ENCODE measurements around the gene CDPF1. TPM values are rescaled to one million over a fixed set of nuclear protein-coding genes. Genes with fewer than 3 reads are reported as not detected.

The CDPF1 gene
- total and polyA plus RNA-seq, 2 of the 13 experiments (the other 11 are each of a cell fraction or from before 2014, with no cell fraction given) = 5.2 to 8.1 TPM

DNA sequence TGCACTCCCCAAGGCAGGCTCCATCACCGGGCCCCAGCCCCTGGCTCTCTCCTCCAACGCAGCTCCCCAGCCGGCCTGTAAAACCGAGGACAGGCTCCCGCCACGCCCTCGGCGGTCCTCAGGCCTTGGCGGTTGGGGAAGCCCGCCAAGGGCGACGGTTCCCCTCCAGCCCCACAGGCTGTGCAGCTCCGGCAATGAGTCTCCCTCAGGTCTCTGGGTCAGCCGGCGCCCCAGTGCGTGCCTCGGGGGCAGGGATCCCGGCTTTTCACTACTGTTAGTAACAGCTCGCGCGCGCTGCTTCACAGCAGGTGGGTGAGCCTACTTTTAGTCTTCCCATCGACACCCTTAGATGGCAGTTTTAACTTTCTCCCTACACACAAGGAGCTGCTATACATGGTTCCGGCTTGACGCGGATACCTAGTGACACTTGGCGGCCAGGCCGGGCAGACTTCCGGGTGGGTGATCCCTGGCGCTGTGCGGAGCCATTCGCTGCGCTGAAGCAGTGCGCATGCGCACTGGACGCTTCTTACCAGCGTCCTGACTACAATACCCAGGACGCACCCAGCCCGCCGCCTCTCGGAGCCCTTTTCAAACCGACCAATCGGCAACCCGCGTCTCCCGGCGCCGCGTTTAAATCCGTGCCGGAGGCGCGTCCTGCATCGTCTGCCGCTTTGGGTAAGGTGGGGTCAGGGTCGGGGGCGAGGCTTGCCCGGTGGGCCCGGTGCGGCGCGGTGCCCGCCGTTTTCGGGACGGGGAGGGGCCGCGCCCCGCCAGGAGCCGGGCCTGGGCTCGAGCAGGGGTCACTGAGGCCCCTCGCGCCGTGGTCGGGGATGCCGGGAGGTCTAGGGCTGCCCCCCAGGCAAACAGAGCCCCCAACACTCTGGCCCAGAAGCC is 46.4 kb upstream of the CDPF1 start, which contains the start of gene GTSE1 (continued):
- TF ChIP-seq, protein P1, sequence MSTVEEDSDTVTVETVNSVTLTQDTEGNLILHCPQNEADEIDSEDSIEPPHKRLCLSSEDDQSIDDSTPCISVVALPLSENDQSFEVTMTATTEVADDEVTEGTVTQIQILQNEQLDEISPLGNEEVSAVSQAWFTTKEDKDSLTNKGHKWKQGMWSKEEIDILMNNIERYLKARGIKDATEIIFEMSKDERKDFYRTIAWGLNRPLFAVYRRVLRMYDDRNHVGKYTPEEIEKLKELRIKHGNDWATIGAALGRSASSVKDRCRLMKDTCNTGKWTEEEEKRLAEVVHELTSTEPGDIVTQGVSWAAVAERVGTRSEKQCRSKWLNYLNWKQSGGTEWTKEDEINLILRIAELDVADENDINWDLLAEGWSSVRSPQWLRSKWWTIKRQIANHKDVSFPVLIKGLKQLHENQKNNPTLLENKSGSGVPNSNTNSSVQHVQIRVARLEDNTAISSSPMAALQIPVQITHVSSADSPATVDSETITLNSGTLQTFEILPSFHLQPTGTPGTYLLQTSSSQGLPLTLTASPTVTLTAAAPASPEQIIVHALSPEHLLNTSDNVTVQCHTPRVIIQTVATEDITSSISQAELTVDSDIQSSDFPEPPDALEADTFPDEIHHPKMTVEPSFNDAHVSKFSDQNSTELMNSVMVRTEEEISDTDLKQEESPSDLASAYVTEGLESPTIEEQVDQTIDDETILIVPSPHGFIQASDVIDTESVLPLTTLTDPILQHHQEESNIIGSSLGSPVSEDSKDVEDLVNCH (CRISPR knock-in tag; IDR thresholded peaks at IDR 0.05) = 0 out of 2 replicates have a peak, but pooled peaks have one; percentile 16
- TF ChIP-seq ETS1 (CRISPR knock-in tag; IDR thresholded peaks at IDR 0.05) (0 out of 2 replicates have a peak, but pooled peaks have one; percentile 52), KDM3A (CRISPR knock-in tag; IDR thresholded peaks at IDR 0.05; ENCODE audit: low read depth) (no peak), POLR2A (IDR thresholded peaks at IDR 0.05; ENCODE audit: insufficient read depth in 1 of 2, low read depth in 2 of 2, low read length in 2 of 2) (peak; percentile 43 to 49; a peak in 3 of 4 replicates), GMEB2 (CRISPR knock-in tag; IDR thresholded peaks at IDR 0.05; ENCODE audit: low read depth) (peak; percentile 59; the same call in 1 of the 2 replicates), FOXP4 (CRISPR knock-in tag; IDR thresholded peaks at IDR 0.05) (peak; percentile 27; the same call in 1 of the 2 replicates), THAP9 (CRISPR knock-in tag; IDR thresholded peaks at IDR 0.05; ENCODE audit: borderline replicate concordance) (peak; percentile 43; the same call in 1 of the 2 replicates), ZSCAN5A (CRISPR knock-in tag; IDR thresholded peaks at IDR 0.05; ENCODE audit: borderline replicate concordance) (peak; percentile 75), ZNF432 (CRISPR knock-in tag; IDR thresholded peaks at IDR 0.05; ENCODE audit: borderline replicate concordance) (no peak), KLF11 (CRISPR knock-in tag; IDR thresholded peaks at IDR 0.05) (peak; percentile 49; the same call in 1 of the 2 replicates), DPF2 (CRISPR knock-in tag; IDR thresholded peaks at IDR 0.05; ENCODE audit: borderline replicate concordance, low read depth) (no peak), CBX2 (IDR thresholded peaks at IDR 0.05; ENCODE audit: low read depth, low read length) (no peak), CBX2 (CRISPR knock-in tag; IDR thresholded peaks at IDR 0.05; ENCODE audit: low read depth) (0 out of 2 replicates have a peak, but pooled peaks have one; percentile 28)
- TF ChIP-seq, protein P2, sequence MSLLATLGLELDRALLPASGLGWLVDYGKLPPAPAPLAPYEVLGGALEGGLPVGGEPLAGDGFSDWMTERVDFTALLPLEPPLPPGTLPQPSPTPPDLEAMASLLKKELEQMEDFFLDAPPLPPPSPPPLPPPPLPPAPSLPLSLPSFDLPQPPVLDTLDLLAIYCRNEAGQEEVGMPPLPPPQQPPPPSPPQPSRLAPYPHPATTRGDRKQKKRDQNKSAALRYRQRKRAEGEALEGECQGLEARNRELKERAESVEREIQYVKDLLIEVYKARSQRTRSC (CRISPR knock-in tag; IDR thresholded peaks at IDR 0.05; ENCODE audit: low read depth) = no peak

Data from HepG2 (cell line).